Cardiac muscle cell (in vitro differentiated cells and primary cell): ENCODE results near the gene LONRF2. TPM values are rescaled to one million over a fixed set of nuclear protein-coding genes. Genes with fewer than 3 reads are reported as not detected.
A peak's percentile ranks its signal among the peaks of the same experiment; 100 is the strongest.

Source experiments
- DNase-seq, 2 donors: peaks; one replicate each; pipeline versions ENCODE4 v3.0.0 to v3.0.0-alpha.2; 2010 to 2017; ENCODE audit warnings: low read depth in 1 of 2, low spot score in 1 of 2
- H3K27ac ChIP-seq: fragments of 200-600 bp; sonication (generic); 2 replicates; pipeline ENCODE4 v1.5.1; 2016
- H3K27me3 ChIP-seq: fragments of 200-600 bp; sonication (generic); 2 replicates; pipeline ENCODE4 v1.6.0; 2016; ENCODE audit warnings: control low read depth
- H3K36me3 ChIP-seq: fragments of 200-600 bp; sonication (generic); 2 replicates; pipeline ENCODE4 v1.5.1; 2016; ENCODE audit warnings: control low read depth
- H3K4me1 ChIP-seq: fragments of 200-600 bp; sonication (generic); 2 replicates; pipeline ENCODE4 v1.8.1; 2017; ENCODE audit warnings: low read depth, mild to moderate bottlenecking, mixed run types
- H3K4me3 ChIP-seq: fragments of 200-600 bp; sonication (generic); 2 replicates; pipeline ENCODE4 v1.5.1; 2016; ENCODE audit warnings: mild to moderate bottlenecking
- H3K9me3 ChIP-seq: fragments of 200-600 bp; sonication (generic); 2 replicates; pipeline ENCODE4 v1.5.1; 2017; ENCODE audit warnings: low read depth, mild to moderate bottlenecking, control low read depth
- CTCF ChIP-seq: IDR thresholded peaks from 2 replicates; pipeline ENCODE4 v1.5.1; 2012; ENCODE audit warnings: low read depth, mild to moderate bottlenecking, low read length
- polyA plus RNA-seq: library from polyadenylated mRNA; unstranded; fragments of >200 nt; fragmentation: Nextera tagmentation; extraction: Ambion mirVana; gene quantifications from 2 replicates; pipeline ENCODE4 v1.2.1, GENCODE V29; 2016
- total RNA-seq: library from RNA; depleted of rRNA; stranded (reverse); fragments of >200 nt; gene quantifications from 2 replicates; pipeline ENCODE4 v1.2.3, GENCODE V29; 2016

The LONRF2 gene
- total and polyA plus RNA-seq, 2 experiments from 2014 or later, result 0.83 to 1.3 TPM

GRCh38 chr2:100289020-100289419 lies 33.3 kb downstream of the LONRF2 start:
- Histone ChIP-seq H3K4me3 (no peak overlapping the region), H3K36me3 (no peaks in the 10 kb centered on the region), H3K9me3 (no peaks in the 10 kb centered on the region), H3K27me3 (no peaks in the 10 kb centered on the region), H3K4me1 (peaks cover 13% of the 10 kb centered on the region), H3K27ac (no peak overlapping the region)
- no peak for DNase-seq
- TF ChIP-seq CTCF, result no peak

GRCh38 chr2:100286318-100286717 lies 36.0 kb downstream of the LONRF2 start:
- no peak for DNase-seq
- Histone ChIP-seq H3K4me1 (no peaks in the 10 kb centered on the region), H3K27ac (no peak overlapping the region), H3K36me3 (no peaks in the 10 kb centered on the region), H3K27me3 (no peaks in the 10 kb centered on the region), H3K9me3 (no peaks in the 10 kb centered on the region), H3K4me3 (no peak overlapping the region)
- no peak for TF ChIP-seq CTCF

GRCh38 chr2:100285691-100286090 lies 36.6 kb downstream of the LONRF2 start:
- Histone ChIP-seq H3K36me3 (no peaks in the 10 kb centered on the region), H3K9me3 (no peaks in the 10 kb centered on the region), H3K27me3 (no peaks in the 10 kb centered on the region), H3K4me3 (no peak overlapping the region), H3K4me1 (no peaks in the 10 kb centered on the region), H3K27ac (no peak overlapping the region)
- TF ChIP-seq CTCF, result no peak
- peak in 1 of 2 donors; percentile 75 for DNase-seq

GRCh38 chr2:100285011-100285410 lies 37.3 kb downstream of the LONRF2 start:
- H3K36me3 ChIP-seq, result no peaks in the 10 kb centered on the region

GRCh38 chr2:100283724-100284501 lies 38.4 kb downstream of the LONRF2 start:
- TF ChIP-seq CTCF, result no peak
- Histone ChIP-seq H3K4me1 (no peaks in the 10 kb centered on the region), H3K27ac (no peak overlapping the region), H3K4me3 (no peak overlapping the region), H3K9me3 (no peaks in the 10 kb centered on the region), H3K27me3 (no peaks in the 10 kb centered on the region), H3K36me3 (no peaks in the 10 kb centered on the region)
- no peak for DNase-seq

More at GRCh38 chr2:100285011-100285410, 37.3 kb downstream of the LONRF2 start:
- H3K27me3 ChIP-seq, result no peaks in the 10 kb centered on the region
- H3K9me3 ChIP-seq, result no peaks in the 10 kb centered on the region
- H3K27ac ChIP-seq, result no peak overlapping the region
- no peak for TF ChIP-seq CTCF
- no peaks in the 10 kb centered on the region for H3K4me1 ChIP-seq
- H3K4me3 ChIP-seq, result no peak overlapping the region
- no peak for DNase-seq
